HepG2 (cell line): ENCODE measurements around the gene SPAG9. TPM values are rescaled to one million over a fixed set of nuclear protein-coding genes. Genes with fewer than 3 reads are reported as not detected.

Experiments used
- ARHGAP35 ChIP-seq: sonication (generic); formaldehyde crosslinking; IDR thresholded peaks from 2 replicates; pipeline ENCODE4 v1.9.0; 2022; ENCODE audit warnings: mild to moderate bottlenecking, inconsistent platforms, moderate library complexity, missing genetic modification reagents, borderline replicate concordance
- CBFB ChIP-seq: sonication (generic); formaldehyde crosslinking; IDR thresholded peaks from 2 replicates; pipeline ENCODE4 v1.4.0; 2020; ENCODE audit warnings: missing genetic modification reagents
- CHD4 ChIP-seq: fragments of 200-600 bp; sonication (generic); IDR thresholded peaks from 2 replicates; pipeline ENCODE4 v1.7.0; 2017; ENCODE audit warnings: mild to moderate bottlenecking, low read length, borderline replicate concordance
- GATAD2A ChIP-seq: IDR thresholded peaks from 2 replicates; pipeline ENCODE4 v1.6.1; 2016
- KIAA2018 ChIP-seq: sonication (generic); formaldehyde crosslinking; IDR thresholded peaks from 2 replicates; pipeline ENCODE4 v1.5.0; 2020; ENCODE audit warnings: mild to moderate bottlenecking, missing genetic modification reagents, borderline replicate concordance
- KLF16 ChIP-seq, 2 experiments: sonication (generic) in 1 of 2; formaldehyde crosslinking in 1 of 2; IDR thresholded peaks; 2 replicates each; pipeline versions ENCODE4 v1.6.1 to v1.8.0; 2016 to 2023; ENCODE audit warnings: missing genetic modification reagents in 2 of 2, missing compliant biosample characterization in 1 of 2
- LCORL ChIP-seq, 2 experiments: fragments of 450-650 bp in 1 of 2; sonication (generic) in 1 of 2; formaldehyde crosslinking in 1 of 2; IDR thresholded peaks; 2 replicates each; pipeline versions ENCODE4 v1.5.0 to v1.6.1; 2017 to 2020; ENCODE audit warnings: antibody characterized with exemption in 1 of 2, missing genetic modification reagents in 1 of 2
- MTA1 ChIP-seq: sonication (generic); formaldehyde crosslinking; IDR thresholded peaks from 2 replicates; pipeline ENCODE4 v1.4.0; 2020; ENCODE audit warnings: missing genetic modification reagents, mild to moderate bottlenecking, borderline replicate concordance
- MTF1 ChIP-seq: sonication (generic); formaldehyde crosslinking; IDR thresholded peaks from 2 replicates; pipeline ENCODE4 v1.5.0; 2020; ENCODE audit warnings: missing genetic modification reagents
- NCOA1 ChIP-seq: sonication (generic); formaldehyde crosslinking; IDR thresholded peaks from 2 replicates; pipeline ENCODE4 v1.9.0; 2021; ENCODE audit warnings: missing genetic modification reagents
- NFIB ChIP-seq: sonication (generic); formaldehyde crosslinking; IDR thresholded peaks from 2 replicates; pipeline ENCODE4 v1.9.0; 2021; ENCODE audit warnings: missing genetic modification reagents, mild to moderate bottlenecking, borderline replicate concordance
- REPIN1 ChIP-seq: sonication (generic); formaldehyde crosslinking; IDR thresholded peaks from 2 replicates; pipeline ENCODE4 v1.8.0; 2022; ENCODE audit warnings: missing genetic modification reagents, low read depth, mild to moderate bottlenecking, borderline replicate concordance
- RXRA ChIP-seq: sonication (generic); formaldehyde crosslinking; IDR thresholded peaks from 2 replicates; pipeline ENCODE4 v1.5.1; 2020; ENCODE audit warnings: missing genetic modification reagents
- STAT6 ChIP-seq: sonication (generic); formaldehyde crosslinking; IDR thresholded peaks from 2 replicates; pipeline ENCODE4 v1.4.0; 2020; ENCODE audit warnings: missing genetic modification reagents, mild to moderate bottlenecking, borderline replicate concordance
- TFAP4 ChIP-seq: sonication (generic); IDR thresholded peaks from 2 replicates; pipeline ENCODE4 v1.6.1; 2016; ENCODE audit warnings: low read depth, borderline replicate concordance
- YY1 ChIP-seq: IDR thresholded peaks from 2 replicates; pipeline ENCODE4 v1.6.1; 2011; ENCODE audit warnings: low read length, low read depth, moderate library complexity, mild to moderate bottlenecking; ENCODE audit not compliant: insufficient read depth, insufficient replicate concordance
- ZFX ChIP-seq: sonication (generic); formaldehyde crosslinking; IDR thresholded peaks from 2 replicates; pipeline ENCODE4 v1.4.0; 2020; ENCODE audit warnings: mild to moderate bottlenecking, low read depth, missing genetic modification reagents, moderate library complexity
- ZNF558 ChIP-seq: sonication (generic); formaldehyde crosslinking; IDR thresholded peaks from 2 replicates; pipeline ENCODE4 v1.9.0; 2022; ENCODE audit warnings: mild to moderate bottlenecking, missing genetic modification reagents, borderline replicate concordance
- polyA plus RNA-seq, 8 experiments: library from polyadenylated mRNA; depleted of rRNA in 3 of 8; stranded (reverse) in 7 of 8; unstranded in 1 of 8; fragments of >200 nt; fragmentation: Illumina TruSeq in 4 of 8; extraction: Trizol in 4 of 8; gene quantifications; 2 replicates each; pipeline versions ENCODE4 v1.2.1 to v1.2.3, GENCODE V29; 2011 to 2016; ENCODE audit warnings: low read depth in 4 of 8, missing spikeins in 1 of 8, mixed read lengths in 1 of 8; ENCODE audit not compliant: insufficient read depth in 1 of 8
- total RNA-seq, 5 experiments: library from RNA; depleted of rRNA; stranded (reverse); fragments of >200 nt; fragmentation: Illumina TruSeq; extraction: Trizol; gene quantifications; 2 replicates each; pipeline ENCODE4 v1.2.3, GENCODE V29; 2016; ENCODE audit warnings: low read depth in 1 of 5

The SPAG9 gene
- total and polyA plus RNA-seq, 2 of the 13 experiments (the other 11 are each of a cell fraction or from before 2014, with no cell fraction given), result 43.2 to 78.6 TPM

- no peak for TF ChIP-seq STAT6
- TF ChIP-seq GATAD2A (CRISPR knock-in tag), result no peak
- 0 out of 2 replicates have a peak, but pooled peaks have one; percentile 25 for TF ChIP-seq RXRA
- TF ChIP-seq YY1, result no peak
- TF ChIP-seq MTF1 (CRISPR knock-in tag), result no peak
- no peak for TF ChIP-seq ARHGAP35 (CRISPR knock-in tag)
- no peak for TF ChIP-seq KLF16 (CRISPR knock-in tag; IDR thresholded peaks at IDR 0.05)
- no peak for TF ChIP-seq CBFB (CRISPR knock-in tag)
- TF ChIP-seq NCOA1 (CRISPR knock-in tag), result no peak
- TF ChIP-seq LCORL (IDR thresholded peaks at IDR 0.05), result no peak
- no peak for TF ChIP-seq LCORL (CRISPR knock-in tag; IDR thresholded peaks at IDR 0.05)
- TF ChIP-seq NFIB (CRISPR knock-in tag), result no peak
- peak; percentile 25; the same call in 1 of the 2 replicates for TF ChIP-seq MTA1
- TF ChIP-seq CHD4, result no peak
- TF ChIP-seq TFAP4, result peak; percentile 36; the same call in 1 of the 2 replicates
- TF ChIP-seq REPIN1 (CRISPR knock-in tag), result no peak
- no peak for TF ChIP-seq ZNF558 (CRISPR knock-in tag)
- no peak for TF ChIP-seq KIAA2018 (CRISPR knock-in tag)
- TF ChIP-seq ZFX (CRISPR knock-in tag), result peak; percentile 50
Observed at GRCh38 chr17:50917418-50917743, 203.3 kb downstream of the SPAG9 start (continued).
